HCT116 (cell line): ENCODE results near the gene GRM8.

ENCODE experiments used
- CEBPB ChIP-seq: IDR thresholded peaks from 2 replicates; pipeline ENCODE4 v1.6.1; 2012; ENCODE audit warnings: low read depth
- EGR1 ChIP-seq: IDR thresholded peaks from 2 replicates; pipeline ENCODE4 v1.6.1; 2012; ENCODE audit warnings: low read depth
- EZH2 ChIP-seq: fragments of 200-600 bp; sonication (generic); IDR thresholded peaks from 2 replicates; pipeline ENCODE4 v1.6.1; 2017; ENCODE audit warnings: antibody characterized with exemption, mixed run types
- POLR2A ChIP-seq: IDR thresholded peaks from 2 replicates; pipeline ENCODE4 v1.7.0; 2011; ENCODE audit warnings: borderline replicate concordance; ENCODE audit not compliant: insufficient read depth, insufficient read length; ENCODE audit errors: extremely low read depth
- POLR2AphosphoS5 ChIP-seq: IDR thresholded peaks from 2 replicates; pipeline ENCODE4 v1.6.1; 2011; ENCODE audit warnings: mild to moderate bottlenecking, low read depth, low read length, moderate library complexity
- SRF ChIP-seq: IDR thresholded peaks from 2 replicates; pipeline ENCODE4 v1.6.1; 2012; ENCODE audit warnings: low read depth
- ZNF274 ChIP-seq: fragments of 200-500 bp; sonication (Bioruptor generic); IDR thresholded peaks from 2 replicates; pipeline ENCODE4 v1.6.1; 2014; ENCODE audit warnings: mild to moderate bottlenecking, low read depth, low read length, inconsistent platforms
- TF ChIP-seq, protein P1 (sequence below), 3 experiments: fragments of 200-600 bp in 1 of 3; sonication (generic) in 1 of 3; IDR thresholded peaks in 2 of 3; conservative IDR thresholded peaks in 1 of 3; 2 replicates each; pipeline ENCODE4 v1.5.1; 2012 to 2017; ENCODE audit warnings: low read depth in 2 of 3, low read length in 2 of 3, antibody characterized with exemption in 1 of 3, borderline replicate concordance in 1 of 3, control low read depth in 1 of 3, mild to moderate bottlenecking in 1 of 3, mixed read lengths in 1 of 3, mixed run types in 1 of 3, moderate library complexity in 1 of 3; ENCODE audit not compliant: insufficient read depth in 1 of 3
- TF ChIP-seq, protein P2 (sequence below): IDR thresholded peaks from 2 replicates; pipeline ENCODE4 v1.6.1; 2012
- TF ChIP-seq, protein P3 (sequence below): IDR thresholded peaks from 2 replicates; pipeline ENCODE4 v1.6.1; 2012; ENCODE audit warnings: low read depth

DNA sequence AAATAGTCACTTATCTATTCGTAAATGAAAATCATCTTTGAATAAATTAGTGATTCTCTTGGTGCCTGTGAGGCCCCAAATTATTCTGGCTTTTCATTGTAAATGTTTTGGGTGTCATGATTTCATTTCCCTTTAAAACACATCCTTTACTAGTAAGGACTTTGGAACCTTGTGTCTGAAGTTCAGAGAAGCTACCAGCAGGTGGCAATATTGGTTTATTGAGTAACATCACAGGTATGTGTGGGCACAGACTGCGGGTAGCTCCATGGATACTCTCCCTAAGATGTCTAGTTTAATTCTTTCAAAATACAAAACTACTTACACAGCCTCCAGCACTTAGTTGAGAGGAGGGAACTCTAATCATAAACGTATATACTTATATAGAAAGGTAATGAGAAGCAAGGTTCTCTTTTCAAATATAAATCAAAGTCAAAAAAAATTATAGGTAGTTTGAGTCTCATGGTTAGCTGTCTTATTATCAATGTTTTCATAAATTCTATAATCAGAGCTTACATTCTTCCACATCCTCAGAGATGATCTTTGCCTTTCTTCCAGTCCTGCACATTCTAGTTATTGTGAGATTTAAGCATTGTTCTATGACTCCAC lies 449.6 kb downstream of the GRM8 start:
- TF ChIP-seq, protein P1, sequence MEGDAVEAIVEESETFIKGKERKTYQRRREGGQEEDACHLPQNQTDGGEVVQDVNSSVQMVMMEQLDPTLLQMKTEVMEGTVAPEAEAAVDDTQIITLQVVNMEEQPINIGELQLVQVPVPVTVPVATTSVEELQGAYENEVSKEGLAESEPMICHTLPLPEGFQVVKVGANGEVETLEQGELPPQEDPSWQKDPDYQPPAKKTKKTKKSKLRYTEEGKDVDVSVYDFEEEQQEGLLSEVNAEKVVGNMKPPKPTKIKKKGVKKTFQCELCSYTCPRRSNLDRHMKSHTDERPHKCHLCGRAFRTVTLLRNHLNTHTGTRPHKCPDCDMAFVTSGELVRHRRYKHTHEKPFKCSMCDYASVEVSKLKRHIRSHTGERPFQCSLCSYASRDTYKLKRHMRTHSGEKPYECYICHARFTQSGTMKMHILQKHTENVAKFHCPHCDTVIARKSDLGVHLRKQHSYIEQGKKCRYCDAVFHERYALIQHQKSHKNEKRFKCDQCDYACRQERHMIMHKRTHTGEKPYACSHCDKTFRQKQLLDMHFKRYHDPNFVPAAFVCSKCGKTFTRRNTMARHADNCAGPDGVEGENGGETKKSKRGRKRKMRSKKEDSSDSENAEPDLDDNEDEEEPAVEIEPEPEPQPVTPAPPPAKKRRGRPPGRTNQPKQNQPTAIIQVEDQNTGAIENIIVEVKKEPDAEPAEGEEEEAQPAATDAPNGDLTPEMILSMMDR (IDR thresholded peaks at IDR 0.05 in 2 of 3, conservative IDR thresholded peaks at IDR 0.05 in 1 of 3; ENCODE audit: borderline replicate concordance in 1 of 3, insufficient read depth in 1 of 3, low read depth in 2 of 3, low read length in 2 of 3): peak; percentile 63 to 80 (median 63); a peak in 5 of 6 replicates
- no peak for TF ChIP-seq POLR2A
- TF ChIP-seq, protein P2, sequence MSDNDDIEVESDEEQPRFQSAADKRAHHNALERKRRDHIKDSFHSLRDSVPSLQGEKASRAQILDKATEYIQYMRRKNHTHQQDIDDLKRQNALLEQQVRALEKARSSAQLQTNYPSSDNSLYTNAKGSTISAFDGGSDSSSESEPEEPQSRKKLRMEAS: no peak
- no peak for TF ChIP-seq CEBPB
- TF ChIP-seq SRF: no peak
- TF ChIP-seq EZH2: no peak
- TF ChIP-seq ZNF274: no peak
- TF ChIP-seq POLR2AphosphoS5: no peak
- TF ChIP-seq EGR1: no peak
- TF ChIP-seq, protein P3, sequence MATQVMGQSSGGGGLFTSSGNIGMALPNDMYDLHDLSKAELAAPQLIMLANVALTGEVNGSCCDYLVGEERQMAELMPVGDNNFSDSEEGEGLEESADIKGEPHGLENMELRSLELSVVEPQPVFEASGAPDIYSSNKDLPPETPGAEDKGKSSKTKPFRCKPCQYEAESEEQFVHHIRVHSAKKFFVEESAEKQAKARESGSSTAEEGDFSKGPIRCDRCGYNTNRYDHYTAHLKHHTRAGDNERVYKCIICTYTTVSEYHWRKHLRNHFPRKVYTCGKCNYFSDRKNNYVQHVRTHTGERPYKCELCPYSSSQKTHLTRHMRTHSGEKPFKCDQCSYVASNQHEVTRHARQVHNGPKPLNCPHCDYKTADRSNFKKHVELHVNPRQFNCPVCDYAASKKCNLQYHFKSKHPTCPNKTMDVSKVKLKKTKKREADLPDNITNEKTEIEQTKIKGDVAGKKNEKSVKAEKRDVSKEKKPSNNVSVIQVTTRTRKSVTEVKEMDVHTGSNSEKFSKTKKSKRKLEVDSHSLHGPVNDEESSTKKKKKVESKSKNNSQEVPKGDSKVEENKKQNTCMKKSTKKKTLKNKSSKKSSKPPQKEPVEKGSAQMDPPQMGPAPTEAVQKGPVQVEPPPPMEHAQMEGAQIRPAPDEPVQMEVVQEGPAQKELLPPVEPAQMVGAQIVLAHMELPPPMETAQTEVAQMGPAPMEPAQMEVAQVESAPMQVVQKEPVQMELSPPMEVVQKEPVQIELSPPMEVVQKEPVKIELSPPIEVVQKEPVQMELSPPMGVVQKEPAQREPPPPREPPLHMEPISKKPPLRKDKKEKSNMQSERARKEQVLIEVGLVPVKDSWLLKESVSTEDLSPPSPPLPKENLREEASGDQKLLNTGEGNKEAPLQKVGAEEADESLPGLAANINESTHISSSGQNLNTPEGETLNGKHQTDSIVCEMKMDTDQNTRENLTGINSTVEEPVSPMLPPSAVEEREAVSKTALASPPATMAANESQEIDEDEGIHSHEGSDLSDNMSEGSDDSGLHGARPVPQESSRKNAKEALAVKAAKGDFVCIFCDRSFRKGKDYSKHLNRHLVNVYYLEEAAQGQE: no peak
